BJ (cell line): Measurements from ENCODE around the gene TNRC6B. TPM values are rescaled to one million over a fixed set of nuclear protein-coding genes. Genes with fewer than 3 reads are reported as not detected.

ENCODE experiments used
- CTCF ChIA-PET: fragments of 350-600 bp; formaldehyde crosslinking; extraction: SDS; loops from one replicate; lab custom pipeline; 2021; ENCODE audit warnings: antibody characterized with exemption, inconsistent platforms; lab: Yijun Ruan, JAX
- POLR2A ChIA-PET: fragments of 300-600 bp; sonication (Branson Sonifier 250); formaldehyde crosslinking; extraction: SDS; loops from one replicate; lab custom pipeline; 2021; ENCODE audit warnings: antibody characterized with exemption; lab: Charles Lee
- DNase-seq: peaks from one replicate; pipeline ENCODE4 v3.0.0-alpha.2; 2011; ENCODE audit warnings: low read depth
- H3K27me3 ChIP-seq: 2 replicates; pipeline ENCODE4 v1.6.0; 2011; ENCODE audit warnings: low read length; ENCODE audit not compliant: control insufficient read depth, insufficient read depth
- H3K36me3 ChIP-seq: 2 replicates; pipeline ENCODE4 v1.5.1; 2011; ENCODE audit warnings: low read length; ENCODE audit not compliant: control insufficient read depth, insufficient read depth
- H3K4me3 ChIP-seq: 2 replicates; pipeline ENCODE4 v1.5.1; 2011; ENCODE audit warnings: low read depth, mild to moderate bottlenecking, control low read depth, low read length
- polyA plus RNA-seq: library from polyadenylated mRNA; depleted of rRNA; stranded (reverse); fragments of >200 nt; gene quantifications from 2 replicates; pipeline ENCODE4 v1.2.3, GENCODE V29; 2011
- TF ChIP-seq, protein P1 (sequence below): IDR thresholded peaks from 2 replicates; pipeline ENCODE4 v1.5.1; 2011; ENCODE audit warnings: low read depth, mild to moderate bottlenecking, control low read depth, inconsistent platforms, low read length, moderate library complexity; ENCODE audit not compliant: insufficient read depth

Gene TNRC6B
- polyA plus RNA-seq, 1 experiment, result 8.0 TPM

DNA sequence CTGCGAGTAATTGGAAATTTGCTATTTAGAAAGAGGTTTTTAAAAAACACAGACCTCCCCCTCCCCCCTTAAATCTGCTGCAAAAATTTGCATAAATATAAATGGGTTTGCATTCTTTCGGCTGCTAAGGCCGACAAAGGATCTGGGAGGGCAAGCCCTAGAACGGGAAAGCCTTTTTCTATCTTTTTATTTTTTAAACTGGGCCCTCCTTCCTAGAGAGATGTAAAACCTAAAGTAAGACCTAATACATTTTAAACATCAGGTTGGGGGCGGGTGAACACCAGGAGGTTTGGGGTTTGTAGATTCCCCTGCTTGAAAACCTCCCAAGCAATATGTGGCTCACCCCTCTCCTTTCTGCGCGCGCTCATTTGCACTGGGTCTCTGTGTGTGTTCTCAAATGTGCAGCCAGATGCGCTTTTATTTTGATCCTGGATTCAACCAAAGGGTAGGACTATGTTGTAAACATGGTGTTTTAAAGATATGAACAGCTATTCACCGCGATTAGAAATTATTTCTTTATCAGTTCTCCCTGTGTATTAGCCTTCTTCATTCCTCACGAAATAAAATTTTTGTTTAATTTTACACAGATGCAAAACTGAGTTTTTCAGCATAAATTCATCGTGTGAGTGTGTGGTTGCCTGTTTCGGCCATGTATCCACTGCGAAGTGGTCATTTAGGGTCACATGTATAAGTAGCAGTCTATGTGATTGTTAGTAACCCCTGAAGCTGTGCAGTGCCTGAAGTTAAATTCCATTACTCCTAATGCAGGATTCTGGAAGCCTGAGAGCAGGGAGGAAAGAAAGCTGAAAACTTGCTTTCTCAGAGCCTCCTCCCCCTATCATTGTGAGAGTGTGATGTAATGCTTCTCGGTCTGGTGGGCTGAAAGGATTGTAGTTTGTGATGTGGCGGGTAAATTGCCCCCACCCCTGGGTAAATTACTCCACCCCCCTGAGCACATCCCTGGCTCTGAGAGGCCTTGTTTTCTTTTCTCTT lies 988 bp downstream of the TNRC6B start:
- DNase-seq, result no peak

DNA sequence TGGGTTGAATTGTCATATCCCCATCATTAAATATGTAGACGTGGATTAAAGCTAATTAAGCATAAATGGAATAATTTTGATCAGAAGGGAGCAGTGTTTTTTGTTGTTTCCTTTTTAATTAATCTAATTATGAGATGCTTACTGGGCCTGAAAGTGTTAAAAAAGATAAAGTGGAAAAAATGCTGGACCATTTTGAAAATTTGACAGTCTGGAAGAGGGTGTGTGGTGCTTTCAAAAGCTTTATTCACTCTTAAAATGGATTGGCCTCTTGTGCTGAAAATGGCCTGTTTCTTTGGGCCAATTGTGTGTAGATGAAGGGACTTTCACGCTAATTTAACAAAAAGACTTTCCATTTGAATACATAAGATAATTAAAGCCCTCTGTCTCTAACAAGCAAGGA lies 1.8 kb downstream of the TNRC6B start:
- Histone ChIP-seq H3K27me3 (no peaks in the 10 kb centered on the region), H3K36me3 (no peaks in the 10 kb centered on the region), H3K4me3 (peak overlapping the region; percentile 64)
- ChIA-PET CTCF (no interaction called here), POLR2A (no interaction called here)
- no peak for DNase-seq
- TF ChIP-seq, protein P1, sequence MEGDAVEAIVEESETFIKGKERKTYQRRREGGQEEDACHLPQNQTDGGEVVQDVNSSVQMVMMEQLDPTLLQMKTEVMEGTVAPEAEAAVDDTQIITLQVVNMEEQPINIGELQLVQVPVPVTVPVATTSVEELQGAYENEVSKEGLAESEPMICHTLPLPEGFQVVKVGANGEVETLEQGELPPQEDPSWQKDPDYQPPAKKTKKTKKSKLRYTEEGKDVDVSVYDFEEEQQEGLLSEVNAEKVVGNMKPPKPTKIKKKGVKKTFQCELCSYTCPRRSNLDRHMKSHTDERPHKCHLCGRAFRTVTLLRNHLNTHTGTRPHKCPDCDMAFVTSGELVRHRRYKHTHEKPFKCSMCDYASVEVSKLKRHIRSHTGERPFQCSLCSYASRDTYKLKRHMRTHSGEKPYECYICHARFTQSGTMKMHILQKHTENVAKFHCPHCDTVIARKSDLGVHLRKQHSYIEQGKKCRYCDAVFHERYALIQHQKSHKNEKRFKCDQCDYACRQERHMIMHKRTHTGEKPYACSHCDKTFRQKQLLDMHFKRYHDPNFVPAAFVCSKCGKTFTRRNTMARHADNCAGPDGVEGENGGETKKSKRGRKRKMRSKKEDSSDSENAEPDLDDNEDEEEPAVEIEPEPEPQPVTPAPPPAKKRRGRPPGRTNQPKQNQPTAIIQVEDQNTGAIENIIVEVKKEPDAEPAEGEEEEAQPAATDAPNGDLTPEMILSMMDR, result no peak

More for the DNA sequence above, 988 bp downstream of the TNRC6B start:
- TF ChIP-seq, protein P1, result no peak
- Histone ChIP-seq H3K4me3 (peak overlapping the region; percentile 64), H3K27me3 (no peaks in the 10 kb centered on the region), H3K36me3 (no peaks in the 10 kb centered on the region)
- ChIA-PET CTCF (interaction anchor here (1.2 kb wide), 1 partner anchor 649 kb away, joined by 3 read pairs; no protein-coding TSS in a partner anchor), POLR2A (interaction anchor here (0.5 kb wide), 1 partner anchor 50 kb away, joined by 6 read pairs; no protein-coding TSS in a partner anchor)

DNA sequence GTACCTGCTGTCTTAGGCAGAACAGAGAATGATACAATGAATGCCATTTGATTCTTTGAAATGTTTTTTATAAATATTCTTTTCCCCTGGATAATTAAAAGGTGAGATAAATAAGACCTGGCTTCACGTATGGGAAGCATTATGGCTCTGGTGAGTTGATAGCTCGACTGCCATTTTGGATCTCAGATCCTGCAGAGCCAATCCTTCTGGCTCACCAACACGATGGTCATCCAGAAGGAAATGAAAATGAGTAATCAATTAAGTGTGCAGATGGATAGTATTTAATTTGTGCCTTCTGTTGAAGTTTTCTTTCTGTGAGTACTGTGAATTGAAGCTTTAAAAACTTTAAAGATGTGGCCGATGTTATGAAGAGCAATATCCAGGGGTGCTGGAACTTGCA lies 2.7 kb downstream of the TNRC6B start:
- Histone ChIP-seq H3K27me3 (no peaks in the 10 kb centered on the region), H3K4me3 (no peak overlapping the region), H3K36me3 (no peaks in the 10 kb centered on the region)
- ChIA-PET POLR2A (interaction anchor here (0.8 kb wide), 1 partner anchor 136 kb away, joined by 3 read pairs; no protein-coding TSS in a partner anchor), CTCF (no interaction called here)
- DNase-seq, result no peak
- TF ChIP-seq, protein P1, result no peak

DNA sequence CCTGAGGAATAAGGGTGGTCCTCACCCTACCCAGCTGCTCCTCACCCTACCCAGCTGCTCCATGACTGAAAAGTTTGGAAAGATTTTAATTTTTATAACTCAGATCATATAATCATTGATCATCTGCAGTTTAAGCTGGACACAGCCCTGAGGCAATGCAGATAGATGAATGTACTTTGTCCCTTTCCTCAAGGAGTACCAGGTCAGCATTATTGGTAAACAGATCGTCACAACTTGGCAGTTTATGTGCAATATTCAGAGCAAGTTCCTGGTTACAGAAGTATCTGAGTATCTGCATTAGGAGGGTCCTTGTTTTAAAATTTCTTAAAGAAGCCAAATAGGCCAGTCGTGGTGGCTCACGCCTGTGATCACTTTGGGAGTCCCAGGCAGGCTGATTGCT lies 3.6 kb downstream of the TNRC6B start:
- POLR2A ChIA-PET, result no interaction called here
- CTCF ChIA-PET, result interaction anchor here (1.2 kb wide), 1 partner anchor 12 kb away, joined by 6 read pairs; no protein-coding TSS in a partner anchor
- no peak for DNase-seq
- TF ChIP-seq, protein P1, result no peak
- H3K4me3 ChIP-seq, result no peak overlapping the region
- H3K27me3 ChIP-seq, result no peaks in the 10 kb centered on the region
- no peaks in the 10 kb centered on the region for H3K36me3 ChIP-seq

DNA sequence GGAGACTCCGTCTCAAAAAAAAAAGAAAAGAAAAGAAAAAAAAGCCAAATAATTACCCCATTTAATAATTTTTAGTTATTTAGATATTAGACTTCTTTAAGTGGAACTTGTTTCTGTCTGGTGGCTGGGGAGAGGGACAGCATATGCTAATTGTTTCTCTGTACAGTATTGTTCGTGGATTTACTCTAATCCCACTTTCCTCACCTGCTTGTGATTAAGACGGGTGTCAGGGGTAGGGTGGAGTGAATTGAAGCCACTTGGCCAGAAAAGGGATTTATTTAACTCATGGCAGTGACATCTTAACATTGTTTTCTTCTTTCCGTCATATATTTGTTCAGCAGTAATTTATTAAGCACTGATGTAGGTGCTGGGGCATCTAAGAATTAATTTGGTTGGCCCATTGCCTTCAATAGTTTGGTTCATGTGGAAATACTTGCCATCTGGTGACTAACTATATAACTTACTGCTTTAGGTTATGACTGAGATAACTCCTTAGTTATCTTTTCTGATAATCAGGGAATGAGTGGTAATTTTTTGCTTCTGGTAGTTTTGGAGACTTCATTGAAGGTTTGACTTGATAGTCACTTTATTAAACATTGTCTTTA lies 4.6 kb downstream of the TNRC6B start:
- Histone ChIP-seq H3K4me3 (no peak overlapping the region), H3K27me3 (no peaks in the 10 kb centered on the region), H3K36me3 (no peaks in the 10 kb centered on the region)
- TF ChIP-seq, protein P1, result no peak
- ChIA-PET CTCF (interaction anchor here (1.2 kb wide), 1 partner anchor 145 kb away, joined by 3 read pairs; no protein-coding TSS in a partner anchor), POLR2A (no interaction called here)
- DNase-seq, result no peak
